Activated gamma-delta T cell treated with Interleukin-2 at 50 U/mL for 16 hours (primary cell): ENCODE measurements around the gene TMEM266.

Experiments
- DNase-seq: peaks from one replicate; pipeline ENCODE4 v3.0.0-alpha.2; 2020

Gene TMEM266

GRCh38 chr15:76162784-76163456 lies 103.1 kb downstream of the TMEM266 start:
- no peak for DNase-seq

GRCh38 chr15:76163457-76164295 lies 103.9 kb downstream of the TMEM266 start:
- no peak for DNase-seq

- no peak for DNase-seq
These were observed 104.8 kb downstream of the TMEM266 start for GRCh38 chr15:76164602-76165001.

- no peak for DNase-seq
These were observed 106.2 kb downstream of the TMEM266 start for GRCh38 chr15:76165951-76166350.

- DNase-seq: no peak
These were observed 108.6 kb downstream of the TMEM266 start for GRCh38 chr15:76168237-76168984.

- no peak for DNase-seq
These were observed 109.2 kb downstream of the TMEM266 start for GRCh38 chr15:76169018-76169417.

- no peak for DNase-seq
These were observed 110.4 kb downstream of the TMEM266 start for GRCh38 chr15:76169911-76170800.

GRCh38 chr15:76172782-76173181 lies 113.0 kb downstream of the TMEM266 start:
- DNase-seq: no peak

- DNase-seq: no peak
These were observed 113.6 kb downstream of the TMEM266 start for GRCh38 chr15:76173317-76173834.

GRCh38 chr15:76174654-76175053 lies 114.9 kb downstream of the TMEM266 start:
- DNase-seq: no peak

GRCh38 chr15:76175442-76175841 lies 115.7 kb downstream of the TMEM266 start:
- DNase-seq: no peak

- DNase-seq: no peak
These were observed 116.3 kb downstream of the TMEM266 start for GRCh38 chr15:76176059-76176458.

GRCh38 chr15:76176487-76177085 lies 116.8 kb downstream of the TMEM266 start:
- DNase-seq: no peak

GRCh38 chr15:76177491-76178040 lies 117.8 kb downstream of the TMEM266 start:
- DNase-seq: no peak

- no peak for DNase-seq
These were observed 118.7 kb downstream of the TMEM266 start for GRCh38 chr15:76178296-76179000.

GRCh38 chr15:76179023-76179422 lies 119.2 kb downstream of the TMEM266 start:
- DNase-seq: no peak

- DNase-seq: no peak
These were observed 120.5 kb downstream of the TMEM266 start for GRCh38 chr15:76180321-76180720.

GRCh38 chr15:76181705-76182107 lies 121.9 kb downstream of the TMEM266 start:
- no peak for DNase-seq

- no peak for DNase-seq
These were observed 124.3 kb downstream of the TMEM266 start for GRCh38 chr15:76183930-76184649.

- no peak for DNase-seq
These were observed 124.9 kb downstream of the TMEM266 start for GRCh38 chr15:76184650-76185035.
